ENCODE results near the gene ALOX12B. TPM values are rescaled to one million over a fixed set of nuclear protein-coding genes. Genes with fewer than 3 reads are reported as not detected.

The ALOX12B gene
- total RNA-seq, 2 experiments from 2014 or later = 0.27 to 0.31 TPM

DNA sequence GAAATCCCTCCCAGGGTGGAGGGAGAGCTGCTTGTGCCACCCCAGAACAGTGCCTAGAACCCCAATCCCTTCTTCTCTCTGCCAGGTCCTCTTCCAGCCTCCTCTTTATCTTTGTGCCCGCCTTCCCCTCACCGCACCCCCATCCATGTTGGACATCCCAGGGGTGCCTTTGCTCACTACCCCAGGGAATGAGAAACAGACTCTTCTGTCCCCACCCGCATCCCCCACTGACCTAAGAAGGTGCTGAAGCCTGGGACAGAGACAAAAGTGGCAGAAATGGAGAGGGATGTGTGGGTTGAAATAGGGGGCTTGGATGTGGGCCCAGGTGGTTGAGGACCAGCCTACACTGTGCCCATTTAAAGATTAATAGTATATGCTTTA, 31.7 kb downstream of the ALOX12B start:
- no peaks in the 10 kb centered on the region for H3K36me3 Mint-ChIP-seq (ENCODE audit: low read depth)
- POLR2A ChIA-PET = no interaction called here

DNA sequence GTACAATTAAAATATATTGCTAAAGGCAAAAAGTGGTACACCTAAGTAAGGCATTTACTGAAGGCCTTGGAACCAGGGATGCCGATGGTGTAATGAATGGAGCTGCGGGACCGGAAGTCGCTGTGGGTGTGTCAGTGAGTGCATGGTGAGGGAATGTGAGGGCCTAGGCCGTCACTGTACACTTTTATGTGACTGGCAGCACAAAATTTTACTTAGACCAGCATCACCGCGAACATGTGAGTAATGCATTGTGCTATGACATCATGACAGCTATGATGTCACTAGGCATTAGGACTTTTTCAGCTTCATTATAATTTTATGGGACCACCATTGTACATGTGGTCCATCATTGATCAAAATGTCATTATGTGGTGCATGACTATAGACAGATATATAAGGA, 33.9 kb downstream of the ALOX12B start:
- CTCF ChIA-PET = no interaction called here
- POLR2A ChIA-PET = no interaction called here
- Mint-ChIP-seq H3K4me1 (peaks cover 23% of the 10 kb centered on the region), H3K27ac (no peak overlapping the region), H3K4me3 (no peak overlapping the region), H3K9me3 (no peaks in the 10 kb centered on the region), H3K36me3 (ENCODE audit: low read depth) (no peaks in the 10 kb centered on the region), H3K27me3 (peaks cover 22% of the 10 kb centered on the region)
- no peak for DNase-seq

More for the DNA sequence above, 31.7 kb downstream of the ALOX12B start:
- Mint-ChIP-seq H3K27ac (no peak overlapping the region), H3K4me1 (peaks cover 25% of the 10 kb centered on the region), H3K27me3 (peaks cover 42% of the 10 kb centered on the region), H3K9me3 (no peaks in the 10 kb centered on the region), H3K4me3 (no peak overlapping the region)
- CTCF ChIA-PET = interaction anchor here (0.6 to 3.6 kb wide), 5 partner anchors 14 to 211 kb away, joined by 3 to 13 read pairs (median 3); no protein-coding TSS in a partner anchor
- DNase-seq = no peak

DNA sequence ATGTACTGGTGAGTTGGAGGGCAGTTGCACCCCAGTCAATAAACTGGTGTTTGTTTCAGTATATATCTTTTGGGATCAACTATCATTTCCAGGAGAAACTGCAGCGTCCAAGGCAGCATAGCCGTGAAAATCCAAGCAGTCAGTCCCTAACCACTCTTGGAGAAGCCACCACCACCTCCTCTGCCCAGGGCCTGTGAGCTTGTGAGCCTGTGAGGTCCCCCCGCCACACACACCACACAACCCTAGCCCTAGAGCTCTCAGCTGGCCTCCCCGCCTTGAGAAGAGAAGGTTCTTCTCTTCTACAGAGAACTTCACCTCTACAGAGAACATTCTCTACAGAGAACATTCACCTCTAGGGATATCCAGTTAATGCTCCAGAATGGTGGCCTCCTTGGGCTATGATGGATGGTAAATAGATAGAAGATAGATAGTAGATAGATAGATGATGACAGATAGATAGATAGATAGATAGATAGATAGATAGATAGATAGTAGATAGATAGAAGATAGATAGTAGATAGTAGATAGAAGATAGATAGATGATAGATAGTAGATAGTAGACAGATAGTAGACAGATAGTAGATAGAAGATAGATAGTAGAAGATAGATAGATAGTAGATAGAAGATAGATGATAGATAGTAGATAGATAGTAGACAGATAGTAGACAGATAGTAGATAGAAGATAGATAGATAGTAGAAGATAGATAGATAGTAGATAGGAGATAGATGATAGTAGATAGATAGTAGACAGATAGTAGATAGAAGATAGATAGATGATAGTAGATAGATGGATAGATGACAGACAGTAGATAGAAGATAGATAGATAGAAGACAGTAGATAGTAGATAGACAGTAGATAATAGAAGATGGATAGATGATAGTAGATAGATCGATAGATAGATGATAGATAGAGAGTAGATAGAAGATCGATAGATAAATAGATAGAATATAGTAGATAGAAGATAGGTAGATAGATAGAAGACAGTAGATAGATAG, 35.0 kb downstream of the ALOX12B start:
- no peaks in the 10 kb centered on the region for H3K9me3 Mint-ChIP-seq
- H3K4me1 Mint-ChIP-seq = peaks cover 21% of the 10 kb centered on the region
- POLR2A ChIA-PET = no interaction called here
- H3K4me3 Mint-ChIP-seq = no peak overlapping the region
- CTCF ChIA-PET = interaction anchor here (1.8 kb wide), 1 partner anchor 21 kb away, joined by 4 read pairs; no protein-coding TSS in a partner anchor
- H3K27ac Mint-ChIP-seq = no peak overlapping the region
- peaks cover 17% of the 10 kb centered on the region for H3K27me3 Mint-ChIP-seq
- no peak for DNase-seq
- no peaks in the 10 kb centered on the region for H3K36me3 Mint-ChIP-seq (ENCODE audit: low read depth)

DNA sequence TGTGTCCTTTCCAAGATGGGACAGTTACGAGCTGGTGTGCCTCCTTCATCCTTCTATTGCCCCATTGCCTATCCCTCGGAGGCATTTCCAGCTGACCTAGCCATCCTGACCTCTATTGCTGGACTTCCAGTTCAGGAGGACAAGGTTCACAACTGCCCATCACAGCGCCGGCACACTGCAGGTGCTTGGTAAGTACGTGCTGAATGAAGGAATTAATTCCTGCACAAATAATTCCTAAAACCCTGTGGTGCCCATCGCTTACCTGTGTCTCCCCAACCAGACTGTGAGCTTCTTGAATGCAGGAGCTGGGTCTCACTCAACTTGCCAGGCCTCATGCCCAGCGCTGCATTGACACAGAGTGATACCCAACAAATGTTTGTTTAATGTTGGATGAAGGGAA, 35.7 kb downstream of the ALOX12B start:
- DNase-seq = no peak
- ChIA-PET POLR2A (no interaction called here), CTCF (interaction anchor here (1.8 kb wide), 1 partner anchor 22 kb away, joined by 4 read pairs; no protein-coding TSS in a partner anchor)
- Mint-ChIP-seq H3K9me3 (no peaks in the 10 kb centered on the region), H3K4me3 (no peak overlapping the region), H3K27me3 (peaks cover 10% of the 10 kb centered on the region), H3K4me1 (peaks cover 14% of the 10 kb centered on the region), H3K36me3 (ENCODE audit: low read depth) (no peaks in the 10 kb centered on the region), H3K27ac (no peak overlapping the region)

DNA sequence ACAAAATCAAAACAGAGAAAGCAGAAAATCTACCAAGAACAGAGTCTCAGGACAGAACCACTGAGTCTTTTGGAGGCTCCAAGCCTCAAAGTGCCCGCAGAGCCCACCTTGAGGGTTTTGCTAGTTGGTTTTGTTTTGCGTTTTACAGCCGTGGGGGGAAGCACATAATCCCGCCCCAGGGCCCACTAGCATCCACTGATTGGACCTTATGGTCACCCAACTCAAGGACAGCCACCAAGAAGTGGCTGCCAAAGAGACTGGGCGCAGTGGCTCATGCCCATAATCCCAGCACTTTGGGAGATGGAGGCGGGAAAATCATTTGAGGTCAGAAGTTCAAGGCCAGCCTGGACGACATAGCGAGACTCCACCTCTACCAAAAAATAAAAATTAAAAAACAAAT, 38.8 kb downstream of the ALOX12B start:
- ChIA-PET CTCF (interaction anchor here (0.6 to 1.5 kb wide), 2 partner anchors 60 to 981 kb away, joined by 3 to 4 read pairs; no protein-coding TSS in a partner anchor), POLR2A (no interaction called here)
- Mint-ChIP-seq H3K36me3 (ENCODE audit: low read depth) (no peaks in the 10 kb centered on the region), H3K4me3 (no peak overlapping the region), H3K27ac (no peak overlapping the region), H3K4me1 (no peaks in the 10 kb centered on the region), H3K27me3 (no peaks in the 10 kb centered on the region), H3K9me3 (no peaks in the 10 kb centered on the region)
- DNase-seq = no peak

DNA sequence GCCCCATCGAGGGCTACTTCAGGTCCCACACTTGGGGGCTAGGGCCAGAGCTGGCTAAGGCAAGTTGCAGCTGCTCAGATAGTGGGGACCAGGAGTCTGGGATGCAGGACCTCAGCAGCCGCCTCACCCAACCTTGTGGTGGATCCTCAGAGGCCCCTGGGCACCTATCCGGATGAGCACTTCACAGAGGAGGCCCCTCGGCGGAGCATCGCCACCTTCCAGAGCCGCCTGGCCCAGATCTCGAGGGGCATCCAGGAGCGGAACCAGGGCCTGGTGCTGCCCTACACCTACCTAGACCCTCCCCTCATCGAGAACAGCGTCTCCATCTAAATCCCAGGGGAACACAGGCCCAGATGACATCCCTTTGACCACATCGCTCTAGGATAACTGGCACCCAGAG, 39.3 kb downstream of the ALOX12B start:
- Mint-ChIP-seq H3K9me3 (no peaks in the 10 kb centered on the region), H3K4me3 (no peak overlapping the region), H3K36me3 (ENCODE audit: low read depth) (no peaks in the 10 kb centered on the region), H3K4me1 (no peaks in the 10 kb centered on the region), H3K27ac (no peak overlapping the region), H3K27me3 (no peaks in the 10 kb centered on the region)
- ChIA-PET CTCF (interaction anchor here (1.5 kb wide), 1 partner anchor 59 kb away, joined by 4 read pairs; no protein-coding TSS in a partner anchor), POLR2A (no interaction called here)
- DNase-seq = no peak

DNA sequence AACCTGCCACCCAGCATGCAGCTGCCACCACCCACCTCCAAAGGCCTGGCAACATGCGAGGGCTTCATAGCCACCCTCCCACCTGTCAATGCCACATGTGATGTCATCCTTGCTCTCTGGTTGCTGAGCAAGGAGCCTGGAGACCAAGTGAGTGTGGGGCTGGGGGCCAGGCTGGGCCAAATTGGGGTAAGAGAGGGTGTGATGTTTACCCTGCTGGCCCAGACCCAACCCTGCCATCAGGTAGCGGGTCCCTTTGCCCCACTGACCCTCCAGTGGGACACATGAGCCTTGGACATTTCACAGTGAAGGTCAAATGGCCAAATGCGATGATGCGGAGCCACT, 39.8 kb downstream of the ALOX12B start:
- H3K27ac Mint-ChIP-seq = no peak overlapping the region
- no peaks in the 10 kb centered on the region for H3K9me3 Mint-ChIP-seq
- POLR2A ChIA-PET = no interaction called here
- CTCF ChIA-PET = interaction anchor here (1.5 kb wide), 1 partner anchor 59 kb away, joined by 4 read pairs; no protein-coding TSS in a partner anchor
- DNase-seq = no peak
- H3K27me3 Mint-ChIP-seq = no peaks in the 10 kb centered on the region
- H3K36me3 Mint-ChIP-seq (ENCODE audit: low read depth) = no peaks in the 10 kb centered on the region
- H3K4me3 Mint-ChIP-seq = no peak overlapping the region
- no peaks in the 10 kb centered on the region for H3K4me1 Mint-ChIP-seq

DNA sequence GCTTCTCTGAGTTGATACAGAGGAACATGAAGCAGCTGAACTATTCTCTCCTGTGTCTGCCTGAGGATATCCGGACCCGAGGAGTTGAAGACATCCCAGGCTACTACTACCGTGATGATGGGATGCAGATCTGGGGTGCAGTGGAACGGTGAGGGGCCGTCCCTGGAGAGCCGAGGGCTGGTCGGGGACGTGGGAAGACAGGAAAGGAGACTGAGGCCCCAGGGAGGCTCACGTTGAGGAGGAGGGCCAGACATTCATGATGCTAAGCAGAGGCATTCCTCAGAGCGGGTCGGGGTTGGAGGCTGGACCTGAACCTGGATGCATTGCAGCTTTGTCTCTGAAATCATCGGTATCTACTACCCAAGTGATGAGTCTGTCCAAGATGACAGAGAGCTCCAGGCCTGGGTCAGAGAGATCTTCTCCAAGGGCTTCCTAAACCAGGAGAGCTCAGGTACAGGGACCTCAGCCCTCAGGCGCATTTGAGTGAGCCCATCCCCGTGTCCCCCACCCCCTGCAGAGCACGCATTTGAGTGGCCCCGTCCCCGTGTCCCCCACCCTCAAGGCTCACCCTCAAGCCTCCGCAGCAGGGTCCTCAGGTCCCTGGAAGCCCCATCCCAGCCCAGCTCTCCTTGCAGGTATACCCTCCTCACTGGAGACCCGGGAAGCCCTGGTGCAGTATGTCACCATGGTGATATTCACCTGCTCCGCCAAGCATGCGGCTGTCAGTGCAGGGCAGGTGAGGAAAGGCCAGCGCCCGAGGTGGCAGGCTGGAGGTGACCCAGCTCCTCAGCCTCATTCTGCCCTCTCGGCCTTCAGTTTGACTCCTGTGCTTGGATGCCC, 40.4 kb downstream of the ALOX12B start:
- H3K36me3 Mint-ChIP-seq (ENCODE audit: low read depth) = no peaks in the 10 kb centered on the region
- no peak overlapping the region for H3K27ac Mint-ChIP-seq
- POLR2A ChIA-PET = no interaction called here
- DNase-seq = no peak
- H3K4me1 Mint-ChIP-seq = no peaks in the 10 kb centered on the region
- H3K9me3 Mint-ChIP-seq = no peaks in the 10 kb centered on the region
- no peak overlapping the region for H3K4me3 Mint-ChIP-seq
- no peaks in the 10 kb centered on the region for H3K27me3 Mint-ChIP-seq
- CTCF ChIA-PET = interaction anchor here (1.1 to 1.5 kb wide), 3 partner anchors 10 to 58 kb away, joined by 3 to 4 read pairs (median 3); no protein-coding TSS in a partner anchor

DNA sequence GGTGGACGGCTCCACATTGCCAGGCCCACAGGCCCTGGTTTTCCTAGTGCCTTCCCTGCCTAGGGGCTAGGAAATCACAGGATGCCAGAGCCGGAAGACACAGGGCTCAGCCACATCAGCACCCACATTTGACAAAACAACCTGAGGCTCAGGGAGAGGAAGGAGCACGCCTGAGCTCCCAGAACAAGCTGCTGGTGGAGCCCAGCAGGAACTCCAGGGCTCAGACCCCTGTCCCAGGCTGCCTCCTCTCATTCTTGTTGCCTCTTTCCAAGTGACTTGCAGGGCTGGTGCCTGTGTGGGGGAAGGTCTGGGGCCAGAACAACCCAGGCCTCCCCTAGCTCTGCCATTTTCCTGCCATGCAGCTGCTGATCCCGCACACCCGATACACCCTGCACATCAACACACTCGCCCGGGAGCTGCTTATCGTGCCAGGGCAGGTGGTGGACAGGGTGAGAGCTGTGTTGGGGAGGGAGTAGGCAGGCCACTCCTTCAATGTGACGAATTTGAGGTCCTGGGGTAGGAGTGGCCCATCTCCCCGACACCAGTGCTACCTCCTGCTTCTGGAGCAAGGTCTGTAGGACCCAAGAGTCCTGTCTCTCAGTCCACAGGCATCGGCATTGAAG, 41.1 kb downstream of the ALOX12B start:
- Mint-ChIP-seq H3K9me3 (no peaks in the 10 kb centered on the region), H3K4me1 (no peaks in the 10 kb centered on the region), H3K27me3 (peaks cover under 1% of the 10 kb centered on the region), H3K36me3 (ENCODE audit: low read depth) (no peaks in the 10 kb centered on the region), H3K4me3 (no peak overlapping the region), H3K27ac (no peak overlapping the region)
- POLR2A ChIA-PET = no interaction called here
- CTCF ChIA-PET = interaction anchor here (1.1 to 1.4 kb wide), 2 partner anchors 11 to 29 kb away, joined by 3 read pairs; no protein-coding TSS in a partner anchor
- DNase-seq = no peak

DNA sequence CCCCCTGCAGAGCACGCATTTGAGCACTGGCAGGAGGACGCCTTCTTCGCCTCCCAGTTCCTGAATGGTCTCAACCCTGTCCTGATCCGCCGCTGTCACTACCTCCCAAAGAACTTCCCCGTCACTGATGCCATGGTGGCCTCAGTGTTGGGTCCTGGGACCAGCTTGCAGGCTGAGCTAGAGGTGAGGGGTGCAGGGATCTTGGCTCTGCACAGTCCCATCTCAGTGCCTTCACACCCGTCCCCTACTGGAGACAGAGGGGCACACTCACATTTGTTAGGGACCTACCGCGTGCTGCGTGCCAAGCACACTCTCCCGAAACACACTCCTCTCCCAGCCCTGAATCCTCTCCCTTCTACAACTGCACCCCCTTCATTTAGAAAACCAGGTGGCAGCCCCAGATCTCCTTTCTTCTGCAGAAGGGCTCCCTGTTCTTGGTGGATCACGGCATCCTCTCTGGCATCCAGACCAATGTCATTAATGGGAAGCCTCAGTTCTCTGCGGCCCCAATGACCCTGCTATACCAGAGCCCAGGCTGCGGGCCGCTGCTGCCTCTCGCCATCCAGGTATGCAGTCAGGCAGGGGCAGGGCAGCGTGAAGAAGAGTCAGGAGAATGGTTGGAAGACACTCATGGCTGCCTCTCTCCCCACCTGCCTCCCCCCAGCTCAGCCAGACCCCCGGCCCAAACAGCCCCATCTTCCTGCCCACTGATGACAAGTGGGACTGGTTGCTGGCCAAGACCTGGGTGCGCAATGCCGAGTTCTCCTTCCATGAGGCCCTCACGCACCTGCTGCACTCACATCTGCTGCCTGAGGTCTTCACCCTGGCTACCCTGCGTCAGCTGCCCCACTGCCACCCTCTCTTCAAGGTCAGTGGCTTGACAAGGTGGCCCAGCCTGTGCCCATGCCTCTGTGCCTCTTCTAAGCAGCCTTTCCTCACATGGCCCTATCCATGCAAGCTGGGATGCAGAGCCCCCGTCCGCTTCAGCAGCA, 42.4 kb downstream of the ALOX12B start:
- H3K27me3 Mint-ChIP-seq = peaks cover 13% of the 10 kb centered on the region
- no peaks in the 10 kb centered on the region for H3K4me1 Mint-ChIP-seq
- H3K27ac Mint-ChIP-seq = no peak overlapping the region
- ChIA-PET POLR2A (no interaction called here), CTCF (interaction anchor here (0.5 to 1.4 kb wide), 2 partner anchors 7 to 12 kb away, joined by 3 read pairs; no protein-coding TSS in a partner anchor)
- DNase-seq = no peak
- no peaks in the 10 kb centered on the region for H3K9me3 Mint-ChIP-seq
- H3K36me3 Mint-ChIP-seq (ENCODE audit: low read depth) = no peaks in the 10 kb centered on the region
- no peak overlapping the region for H3K4me3 Mint-ChIP-seq

DNA sequence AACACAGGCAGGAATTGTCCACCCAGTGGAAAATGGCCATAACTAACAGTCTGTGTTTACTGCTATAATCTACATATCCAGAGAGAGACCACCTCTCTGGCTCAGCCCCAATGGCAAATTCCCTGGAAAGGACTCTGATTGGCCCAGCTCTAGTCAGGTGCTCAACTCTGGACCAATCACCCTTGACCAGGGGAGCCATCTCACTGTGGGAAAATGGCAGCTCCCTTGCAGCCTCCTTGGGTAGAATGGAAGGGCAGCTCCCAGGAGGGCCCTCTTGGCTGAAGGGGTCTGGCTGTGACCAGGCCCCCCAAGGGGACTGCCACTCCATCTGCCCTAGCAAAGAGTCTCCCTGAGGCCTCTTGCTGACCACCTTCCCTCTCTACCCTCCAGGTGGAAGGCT, 45.5 kb downstream of the ALOX12B start:
- peaks cover 31% of the 10 kb centered on the region for H3K27me3 Mint-ChIP-seq
- H3K27ac Mint-ChIP-seq = no peak overlapping the region
- H3K4me3 Mint-ChIP-seq = no peak overlapping the region
- no peaks in the 10 kb centered on the region for H3K9me3 Mint-ChIP-seq
- DNase-seq = no peak
- H3K4me1 Mint-ChIP-seq = no peaks in the 10 kb centered on the region
- ChIA-PET CTCF (interaction anchor here (0.9 to 2.6 kb wide), 19 partner anchors 11 to 285 kb away, joined by 3 to 12 read pairs (median 3); partner anchors contain the start of genes ALOXE3, NAA38 and RNF227), POLR2A (no interaction called here)
- no peaks in the 10 kb centered on the region for H3K36me3 Mint-ChIP-seq (ENCODE audit: low read depth)
